Activated CD8-positive, alpha-beta memory T cell treated with anti-CD3 and anti-CD28 coated beads, Interleukin-2, amount 50 U/mL, for 24 hours (primary cell): ENCODE results near the gene MRPL40.
"Not testable (repeated sequence)": the region's sequence is repeated elsewhere in the genome, so short reads cannot be mapped to it uniquely, and the experiment has no call there.

ENCODE experiments used
- DNase-seq: peaks from one replicate; pipeline ENCODE4 v3.0.0-alpha.2; 2020; ENCODE audit errors: extremely low read depth

Gene MRPL40

GRCh38 chr22:19442166-19442565 is 9.8 kb downstream of the MRPL40 start:
- DNase-seq: no peak

DNA sequence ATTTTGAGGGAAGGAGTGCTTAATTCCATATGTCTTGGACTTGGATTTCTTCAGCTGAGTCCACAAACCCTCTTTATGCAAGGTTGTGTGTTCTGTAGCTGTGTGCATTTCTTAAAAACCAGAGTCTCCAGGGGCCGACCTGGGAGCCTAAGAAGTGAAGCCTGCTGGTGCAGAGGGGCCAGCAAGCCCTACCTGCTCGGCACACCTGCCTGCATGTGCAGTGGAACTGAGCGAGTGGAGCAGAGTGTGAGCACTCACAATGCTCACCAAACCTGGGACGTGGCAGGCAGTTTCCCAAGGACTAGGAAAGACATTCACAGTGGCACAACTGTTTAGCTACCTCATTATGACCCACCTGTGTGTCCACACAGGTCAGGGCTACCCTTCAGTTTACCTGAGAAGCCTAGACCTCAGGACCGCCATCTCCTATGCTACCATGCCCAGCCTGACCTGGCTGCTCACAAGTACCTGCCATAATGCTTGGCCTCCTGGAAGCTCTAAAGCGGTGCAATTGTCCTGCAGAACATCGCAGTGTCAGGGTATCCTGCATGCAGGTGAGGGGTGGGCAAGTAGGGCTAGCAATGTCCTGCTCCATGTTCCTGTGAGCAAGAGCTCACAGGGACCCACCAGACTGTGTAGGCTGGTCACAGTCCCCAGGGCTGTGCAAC is 11.3 kb downstream of the MRPL40 start:
- DNase-seq: no peak

DNA sequence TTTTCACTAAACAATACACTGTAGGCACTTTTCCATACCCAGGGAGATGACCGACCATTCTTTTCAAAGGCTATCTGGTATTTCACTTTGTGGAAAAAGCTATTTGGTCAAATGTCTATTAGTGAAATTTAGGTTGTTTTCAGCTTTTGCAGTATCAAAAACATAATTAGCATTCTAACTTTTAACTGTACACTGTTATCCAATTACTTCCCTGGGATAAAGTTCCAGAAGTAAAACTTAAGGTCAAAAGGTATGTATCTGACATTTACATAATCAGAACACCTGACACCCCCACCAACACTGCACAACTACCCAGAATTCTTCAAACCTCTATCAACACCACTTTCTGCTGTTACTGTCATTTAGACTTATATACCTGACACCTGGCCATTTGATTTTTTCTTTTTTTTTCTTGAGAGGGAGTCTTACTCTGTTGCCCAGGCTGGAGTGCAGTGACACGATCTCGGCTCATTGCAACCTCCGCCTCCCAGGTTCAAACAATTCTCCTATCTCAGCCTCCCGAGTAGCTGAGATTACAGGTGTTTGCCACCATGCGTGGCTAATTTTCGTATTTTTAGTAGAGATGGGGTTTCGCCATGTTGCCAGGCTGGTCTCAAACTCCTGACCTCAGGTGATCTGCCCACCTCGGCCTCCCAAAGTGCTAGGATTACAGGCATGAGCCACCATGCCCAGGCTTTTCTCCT is 13.1 kb downstream of the MRPL40 start:
- not testable (repeated sequence) for DNase-seq

- no peak for DNase-seq
Observed at GRCh38 chr22:19446603-19447329, 14.4 kb downstream of the MRPL40 start.

- peak; percentile 68 for DNase-seq
Observed at GRCh38 chr22:19447330-19448075, 15.2 kb downstream of the MRPL40 start, which contains the start of gene C22orf39. TSS of gene C22orf39 (minus strand) at chr22:19447711. CDS start at chr22:19447688, 23 bp downstream.

- DNase-seq: no peak
Observed at GRCh38 chr22:19448076-19448607, 15.8 kb downstream of the MRPL40 start.

DNA sequence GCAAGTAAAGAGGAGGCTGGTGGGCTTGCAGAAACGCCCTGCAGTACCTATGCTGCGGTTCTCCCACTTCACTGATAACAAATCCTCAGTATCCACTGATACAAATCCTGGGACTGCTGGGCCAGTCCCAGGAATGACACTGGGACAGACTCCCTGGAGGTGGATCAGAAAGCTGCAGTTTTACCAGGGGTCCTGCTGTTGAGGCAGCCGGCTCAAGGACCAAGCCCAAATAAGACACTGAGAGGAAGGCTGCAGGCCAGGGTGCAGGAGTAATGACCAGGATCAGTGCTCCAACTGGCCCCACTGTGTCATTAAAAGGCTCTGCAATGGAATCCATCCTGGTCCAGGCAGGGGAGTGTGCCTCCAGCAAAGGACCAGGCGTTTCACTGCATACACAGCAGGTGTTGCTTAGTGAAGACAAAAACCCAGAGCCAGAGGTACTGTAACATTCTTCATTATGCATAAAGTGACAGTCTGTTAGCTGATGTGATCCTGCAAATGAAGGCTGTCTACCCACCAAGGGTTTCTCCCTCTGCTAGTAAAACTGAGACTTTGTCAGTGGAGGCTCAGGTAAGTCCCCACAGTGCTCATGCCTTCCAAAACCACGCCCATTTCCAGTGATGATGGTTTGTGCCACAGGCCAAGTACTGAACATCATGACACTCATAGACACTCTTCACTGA is 16.5 kb downstream of the MRPL40 start:
- DNase-seq: no peak

DNA sequence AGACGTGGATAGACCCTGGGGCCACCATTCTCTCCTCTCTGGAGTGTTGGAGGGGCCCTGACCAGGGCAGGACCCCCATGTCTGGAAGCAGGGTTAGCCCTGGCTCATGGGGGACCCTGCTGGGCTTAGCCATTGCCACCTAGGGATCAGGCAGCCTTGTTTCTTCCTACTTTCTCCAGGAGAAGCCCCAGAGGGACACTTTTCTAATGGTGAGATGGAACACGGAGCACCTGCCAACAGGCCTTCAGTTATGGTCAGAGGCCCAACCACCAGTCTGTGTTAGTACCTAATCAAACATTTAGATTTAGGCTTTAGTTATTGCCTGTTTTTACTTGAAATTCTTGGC is 17.1 kb downstream of the MRPL40 start:
- DNase-seq: no peak

DNA sequence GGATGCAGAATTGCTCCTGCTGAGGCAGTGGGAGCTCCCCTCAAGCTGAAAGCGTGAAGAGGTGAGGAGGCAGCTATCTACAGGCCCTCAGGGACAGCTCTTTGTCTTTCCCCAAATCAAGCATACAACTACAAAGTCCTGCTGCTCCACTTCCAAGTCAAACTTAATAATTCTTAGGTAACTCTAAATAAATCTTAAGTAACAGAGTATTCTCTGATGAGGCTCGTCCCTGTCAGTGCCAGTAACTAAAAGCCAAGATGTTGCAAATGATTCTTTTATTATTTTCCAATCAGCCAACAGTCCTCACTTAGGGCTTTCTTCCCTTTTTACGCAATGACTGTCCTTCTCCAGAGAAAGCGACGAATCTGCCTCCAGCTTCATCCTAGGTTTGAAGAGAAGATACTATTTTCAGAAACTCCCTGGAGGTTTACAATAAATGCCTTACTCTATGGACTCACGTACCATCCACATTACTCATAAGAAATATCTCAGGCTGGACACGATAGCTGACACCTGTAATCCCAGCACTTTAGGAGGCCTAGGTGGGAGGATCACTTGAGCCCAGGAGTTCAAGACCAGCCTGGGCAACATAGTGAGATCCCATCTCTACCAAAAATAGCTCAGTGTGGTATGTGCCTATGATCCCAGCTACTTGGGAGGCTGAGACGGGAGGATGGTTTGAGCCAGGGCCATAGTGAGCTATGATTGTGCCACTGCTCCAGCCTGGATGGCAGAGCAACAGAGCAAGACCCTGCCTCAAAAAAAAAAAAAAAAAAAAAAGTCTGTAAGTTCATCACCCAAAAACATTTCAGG is 18.2 kb downstream of the MRPL40 start:
- no peak for DNase-seq

GRCh38 chr22:19451570-19451969 is 19.2 kb downstream of the MRPL40 start:
- no peak for DNase-seq

DNA sequence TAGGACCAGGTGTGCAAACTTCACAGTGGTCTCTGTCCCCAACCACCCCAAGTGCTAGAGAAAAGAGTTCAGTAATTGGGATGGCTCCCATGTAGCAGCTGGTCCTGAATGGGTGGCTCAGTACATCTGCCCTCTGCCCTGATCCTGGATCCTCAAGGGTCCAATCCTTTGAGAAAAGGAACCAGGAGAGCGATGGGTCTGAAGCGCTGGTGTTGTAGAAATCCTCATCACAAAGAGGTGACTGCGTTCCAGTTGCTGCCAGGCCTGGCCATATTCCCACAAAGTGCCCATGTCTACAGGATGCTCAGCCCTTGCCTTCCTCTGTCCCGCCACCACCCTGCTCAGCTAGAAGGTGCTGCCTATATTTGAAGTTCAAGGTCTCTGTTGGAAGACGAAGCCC is 21.4 kb downstream of the MRPL40 start:
- DNase-seq: no peak

GRCh38 chr22:19454156-19454555 is 21.8 kb downstream of the MRPL40 start:
- no peak for DNase-seq

DNA sequence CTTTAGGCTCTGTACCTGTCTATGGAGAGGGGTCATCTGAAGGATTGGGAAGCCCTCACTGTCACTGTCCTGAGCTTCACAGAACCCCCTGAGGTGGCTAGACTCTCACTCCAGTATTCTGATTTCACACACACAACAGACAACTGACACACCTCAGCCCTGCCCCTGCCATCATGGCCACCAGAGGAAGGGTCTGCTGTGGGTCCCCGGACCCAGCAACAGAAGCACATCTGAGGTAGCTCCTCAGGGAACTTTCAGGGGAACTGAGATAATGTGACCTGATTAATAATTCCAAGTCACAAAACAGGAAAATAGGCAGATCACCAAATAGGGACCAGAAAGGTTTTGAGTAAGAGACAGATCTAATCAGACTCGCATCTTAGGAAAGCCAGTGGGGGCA is 22.7 kb downstream of the MRPL40 start:
- DNase-seq: no peak

DNA sequence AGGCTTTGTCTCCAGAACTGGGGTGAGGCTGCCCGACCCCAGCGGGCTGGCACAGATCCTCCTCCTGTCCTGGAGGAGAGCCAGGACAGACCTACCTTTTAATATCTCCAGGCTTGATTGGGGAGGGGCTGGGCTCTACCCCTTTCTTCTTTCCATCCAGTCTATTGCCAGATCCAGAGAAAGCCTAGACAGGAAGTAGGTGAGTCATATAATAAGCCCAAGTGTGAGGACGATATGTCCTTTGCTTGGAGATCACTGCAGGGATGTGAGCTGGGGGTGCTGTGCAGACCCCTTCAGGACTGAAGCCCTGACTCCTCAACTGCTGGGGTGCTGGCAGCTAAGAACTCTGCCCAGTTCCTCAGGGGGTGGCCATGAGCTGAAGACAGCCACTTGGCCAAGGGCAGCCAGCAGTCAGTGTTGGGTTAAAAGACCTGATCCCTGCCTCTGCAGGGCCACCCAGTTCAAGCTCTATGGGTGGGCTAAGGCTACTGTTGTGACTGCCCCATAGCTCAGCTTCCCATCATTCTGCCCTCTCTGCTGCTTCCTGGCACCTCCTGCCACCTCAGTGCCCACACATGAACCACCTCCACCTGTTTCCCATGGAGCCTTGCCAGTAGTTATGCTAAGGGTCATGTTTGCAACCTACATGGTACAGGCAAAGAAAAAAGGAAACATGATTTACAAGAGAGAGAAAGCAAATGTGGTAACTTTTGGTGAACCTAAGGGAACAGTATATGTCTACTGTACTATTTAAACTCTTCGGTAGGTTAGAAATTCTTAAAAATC is 23.4 kb downstream of the MRPL40 start:
- DNase-seq: no peak

GRCh38 chr22:19456541-19456940 is 24.2 kb downstream of the MRPL40 start:
- DNase-seq: no peak

- no peak for DNase-seq
Observed at GRCh38 chr22:19457828-19458428, 25.6 kb downstream of the MRPL40 start.

DNA sequence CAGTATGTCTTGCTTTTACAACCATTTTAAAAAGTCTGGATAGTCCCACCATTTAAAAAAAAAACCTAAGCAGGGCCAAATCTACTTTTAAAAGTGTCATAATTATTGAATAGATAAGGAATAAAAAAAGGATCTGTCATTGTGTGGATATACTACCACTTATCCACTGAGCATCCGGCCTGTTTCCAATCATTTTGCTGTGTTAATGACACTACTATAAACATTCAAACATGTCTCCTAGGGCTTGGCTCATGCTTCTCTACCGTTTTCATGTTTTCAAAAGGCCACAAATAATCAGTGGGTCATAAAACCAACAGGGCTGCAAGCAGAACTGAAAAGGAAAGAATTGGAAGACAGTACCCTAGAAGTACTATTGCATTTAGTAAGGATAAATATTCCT is 27.7 kb downstream of the MRPL40 start:
- no peak for DNase-seq

GRCh38 chr22:19461506-19461905 is 29.2 kb downstream of the MRPL40 start:
- no peak for DNase-seq

DNA sequence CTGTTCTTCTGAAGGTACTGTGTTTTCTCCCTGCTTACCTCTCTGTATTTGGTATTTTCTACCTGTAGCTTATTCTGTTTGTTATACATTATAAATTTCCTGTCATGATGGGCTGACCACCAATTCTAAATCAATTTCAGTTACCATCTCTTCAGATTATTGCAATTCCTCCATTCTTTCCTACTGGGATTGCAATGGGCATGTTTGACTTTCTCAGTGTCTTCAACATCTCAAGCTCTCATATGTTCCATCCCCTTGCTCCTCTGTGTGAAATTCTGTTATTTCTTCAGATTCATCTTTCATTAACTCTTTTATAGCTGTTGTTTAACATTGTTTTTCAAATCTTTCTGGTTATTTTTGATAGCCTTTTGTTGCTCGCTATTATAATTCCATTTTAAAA is 30.7 kb downstream of the MRPL40 start:
- no peak for DNase-seq
